ENCODE results near the gene FAM20C. TPM values are rescaled to one million over a fixed set of nuclear protein-coding genes. Genes with fewer than 3 reads are reported as not detected.

The FAM20C gene
- total RNA-seq, 1 experiment from 2014 or later = 62.6 TPM

DNA sequence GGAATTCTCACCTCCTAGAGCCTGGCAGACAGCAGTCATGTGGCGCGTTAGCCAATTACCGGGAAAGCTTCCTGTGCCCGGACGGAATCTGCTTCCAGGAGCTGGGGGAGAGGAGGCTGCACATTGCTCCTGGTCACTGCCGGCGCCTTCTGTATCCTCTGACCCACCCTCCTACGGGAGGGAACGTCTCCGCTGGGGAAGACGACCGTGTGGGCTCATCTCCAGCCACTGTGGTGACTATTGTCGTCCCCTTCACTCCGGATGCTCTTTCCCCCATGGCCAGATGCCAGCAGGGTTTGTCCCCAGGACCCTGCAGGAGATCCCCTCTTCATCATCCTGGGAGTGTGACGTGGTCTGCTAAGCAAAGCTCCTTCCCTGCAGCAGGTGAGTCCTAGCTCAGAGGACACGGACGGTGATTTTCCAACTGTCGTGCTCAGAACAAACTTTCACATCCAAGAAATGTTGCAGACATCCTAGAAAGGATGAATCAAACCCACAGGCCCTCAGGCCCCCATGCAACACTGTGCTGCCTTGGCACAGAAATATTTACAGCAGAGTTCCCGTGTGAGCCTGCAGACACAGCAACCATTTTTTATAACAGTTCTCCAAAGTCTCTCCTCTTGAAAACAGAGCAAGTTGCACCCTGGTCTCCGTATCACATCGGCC is 29.6 kb upstream of the FAM20C start:
- H3K27me3 Mint-ChIP-seq (ENCODE audit: low read depth) = peaks cover 25% of the 10 kb centered on the region
- peak overlapping the region in 1 of 3 experiments; percentile 86; a peak in 1 of 7 replicates for H3K27ac Mint-ChIP-seq
- H3K36me3 Mint-ChIP-seq (ENCODE audit: insufficient read depth in 1 of 3, low read depth in 3 of 3) = no peaks in the 10 kb centered on the region
- Histone ChIP-seq H3T11ph (ENCODE audit: low read length) (no peak overlapping the region), H3K79me2 (ENCODE audit: insufficient read depth, low read length) (no peaks in the 10 kb centered on the region), H2AFZ (ENCODE audit: low read length) (no peak overlapping the region), H3K23me2 (ENCODE audit: insufficient read length, low read depth, low read length, poor library complexity, severe bottlenecking) (no peaks in the 10 kb centered on the region), H3K18ac (ENCODE audit: insufficient read length, low read depth, low read length) (no peak overlapping the region), H4K8ac (replicated peaks; ENCODE audit: insufficient read length, low read depth, low read length) (no peak overlapping the region), H4K20me1 (ENCODE audit: control insufficient read depth, insufficient read depth, insufficient read length) (no peaks in the 10 kb centered on the region), H3K27ac (ENCODE audit: insufficient read length, low read depth, low read length) (no peak overlapping the region), H3K27me3 (ENCODE audit: insufficient read depth, low read length) (no peaks in the 10 kb centered on the region), H3K9me3 (ENCODE audit: control insufficient read depth, low read depth, low read length) (no peaks in the 10 kb centered on the region), H2BK15ac (ENCODE audit: low read depth, low read length) (no peak overlapping the region), H3K4me1 (ENCODE audit: insufficient read depth, low read length) (no peaks in the 10 kb centered on the region), H2BK20ac (ENCODE audit: low read depth, low read length, poor library complexity, severe bottlenecking) (no peak overlapping the region), H2BK120ac (ENCODE audit: low read depth, low read length, poor library complexity, severe bottlenecking) (no peak overlapping the region), H3K9ac (ENCODE audit: extremely low read depth, insufficient read length, low read length) (no peak overlapping the region), H4K5ac (ENCODE audit: insufficient read length, low read depth, low read length) (no peak overlapping the region), H3K79me1 (ENCODE audit: insufficient read depth, low read depth, low read length, poor library complexity, severe bottlenecking) (no peaks in the 10 kb centered on the region), H2BK5ac (ENCODE audit: insufficient read length, low read length) (no peak overlapping the region), H3K56ac (ENCODE audit: insufficient read length, low read depth, low read length) (no peak overlapping the region), H3K4ac (ENCODE audit: low read depth, low read length) (no peak overlapping the region), H3K4me2 (ENCODE audit: insufficient read depth, insufficient read length, low read length) (no peak overlapping the region), H3K23ac (ENCODE audit: insufficient read length, low read depth, low read length) (no peak overlapping the region), H3K14ac (ENCODE audit: insufficient read depth, low read length) (no peak overlapping the region), H2AK5ac (ENCODE audit: insufficient read length, low read length) (no peak overlapping the region), H2BK12ac (ENCODE audit: insufficient read length, low read depth, low read length) (no peak overlapping the region), H4K91ac (ENCODE audit: insufficient read length, low read depth, low read length) (no peak overlapping the region)
- no peak overlapping the region for H3K4me3 Mint-ChIP-seq
- TF ChIP-seq, protein P1, sequence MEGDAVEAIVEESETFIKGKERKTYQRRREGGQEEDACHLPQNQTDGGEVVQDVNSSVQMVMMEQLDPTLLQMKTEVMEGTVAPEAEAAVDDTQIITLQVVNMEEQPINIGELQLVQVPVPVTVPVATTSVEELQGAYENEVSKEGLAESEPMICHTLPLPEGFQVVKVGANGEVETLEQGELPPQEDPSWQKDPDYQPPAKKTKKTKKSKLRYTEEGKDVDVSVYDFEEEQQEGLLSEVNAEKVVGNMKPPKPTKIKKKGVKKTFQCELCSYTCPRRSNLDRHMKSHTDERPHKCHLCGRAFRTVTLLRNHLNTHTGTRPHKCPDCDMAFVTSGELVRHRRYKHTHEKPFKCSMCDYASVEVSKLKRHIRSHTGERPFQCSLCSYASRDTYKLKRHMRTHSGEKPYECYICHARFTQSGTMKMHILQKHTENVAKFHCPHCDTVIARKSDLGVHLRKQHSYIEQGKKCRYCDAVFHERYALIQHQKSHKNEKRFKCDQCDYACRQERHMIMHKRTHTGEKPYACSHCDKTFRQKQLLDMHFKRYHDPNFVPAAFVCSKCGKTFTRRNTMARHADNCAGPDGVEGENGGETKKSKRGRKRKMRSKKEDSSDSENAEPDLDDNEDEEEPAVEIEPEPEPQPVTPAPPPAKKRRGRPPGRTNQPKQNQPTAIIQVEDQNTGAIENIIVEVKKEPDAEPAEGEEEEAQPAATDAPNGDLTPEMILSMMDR (conservative IDR thresholded peaks at IDR 0.05) = no peak
- DNase-seq = no peak
- H3K9me3 Mint-ChIP-seq = no peaks in the 10 kb centered on the region
- peaks cover 9 to 11% of the 10 kb centered on the region in 2 experiments for H3K4me1 Mint-ChIP-seq
- no CpG with 5 or more reads among the region's 21 CpGs for WGBS (ENCODE audit: extremely low coverage, insufficient read length, low lambda C conversion rate)
